Adrenal gland (tissue), 12 donors: ENCODE data around the gene GLIS2. TPM values are rescaled to one million over a fixed set of nuclear protein-coding genes. Genes with fewer than 3 reads are reported as not detected.

Experiments used
- DNase-seq, 7 donors: peaks; one replicate each; pipeline ENCODE4 v3.0.0-alpha.2; 2019 to 2020
- H3K27ac ChIP-seq, 5 donors: fragments of 200-600 bp; sonication (generic) in 4 of 5; 1 replicate in 3 of 5; 2 replicates in 2 of 5; pipeline versions ENCODE4 v1.5.1 to v1.8.0; 2016 to 2020; ENCODE audit warnings: mild to moderate bottlenecking in 1 of 5
- H3K27me3 ChIP-seq: fragments of 200-600 bp; 2 replicates; pipeline ENCODE4 v1.8.0; 2021
- H3K36me3 ChIP-seq, 2 donors: fragments of 200-600 bp; replicated peaks in 1 of 2; 1 replicate in 1 of 2; 2 replicates in 1 of 2; pipeline versions ENCODE4 v1.5.1 to v1.8.0; 2018 to 2022
- H3K4me1 ChIP-seq, 2 donors: fragments of 200-600 bp; replicated peaks in 1 of 2; 1 replicate in 1 of 2; 2 replicates in 1 of 2; pipeline versions ENCODE4 v1.5.1 to v1.8.0; 2018 to 2021
- H3K4me3 ChIP-seq, 4 donors: fragments of 200-600 bp; sonication (generic) in 3 of 4; one replicate each; pipeline ENCODE4 v1.5.1; 2016 to 2018
- H3K9me3 ChIP-seq, 3 donors: fragments of 200-600 bp; sonication (generic) in 1 of 3; replicated peaks in 1 of 3; 1 replicate in 2 of 3; 2 replicates in 1 of 3; pipeline versions ENCODE4 v1.5.1 to v1.8.0; 2016 to 2021
- CTCF ChIP-seq, 6 experiments: fragments of 450-650 bp in 4 of 6; fragments of 200-600 bp in 2 of 6; sonication (generic) in 1 of 6; IDR thresholded peaks; 1 replicate in 5 of 6; 2 replicates in 1 of 6; pipeline versions ENCODE4 v1.5.1 to v1.8.0; 2016 to 2021; ENCODE audit warnings: antibody characterized with exemption in 6 of 6, mild to moderate bottlenecking in 2 of 6, moderate library complexity in 1 of 6
- POLR2A ChIP-seq, 2 donors: fragments of 450-650 bp; IDR thresholded peaks; one replicate each; pipeline ENCODE4 v1.6.1; 2017; ENCODE audit warnings: antibody characterized with exemption in 2 of 2, mild to moderate bottlenecking in 2 of 2, moderate library complexity in 1 of 2
- WGBS, 4 donors: extraction: QIAGEN DNeasy Blood & Tissue Kit in 2 of 4; methylation state at CpG; one replicate each; pipeline versions ENCODE4 v1.1.5 to v1.1.7; 2013 to 2017; 5-methylcytosine and 5-hydroxymethylcytosine counted together
- intact Hi-C, 2 donors: fragments of 100-400 bp; cut with DNase I; formaldehyde crosslinking; loops; one replicate each; pipeline versions ENCODE4 v1.14.1 to v1.15.0; 2022 to 2023
- polyA plus RNA-seq, 3 donors: library from polyadenylated mRNA; stranded (reverse); fragments of 200-250 nt in 2 of 3; fragments of 350-450 nt in 1 of 3; fragmentation: Illumina TruSeq in 1 of 3; extraction: RNeasy Lipid Tissue Mini Kit (QIAGEN cat#74804) in 1 of 3; gene quantifications; one replicate each; pipeline ENCODE4 v1.2.3, GENCODE V29; 2013 to 2014
- total RNA-seq, 9 donors: library from RNA; depleted of rRNA in 4 of 9; stranded (reverse); fragments of >200 nt in 4 of 9; fragments of 120-200 nt in 1 of 9; fragmentation: NEBNext Ultra II Directional in 1 of 9; extraction: Animal tissue kit (Norgen Biotek cat#: 25700) in 1 of 9; gene quantifications; one replicate each; pipeline versions ENCODE4 v1.1.0 to v1.2.4, GENCODE V29; 2013 to 2023
- donor health status: healthy with polysubstance abuse.
- donor health status: Bipolar disorder and iron deficiency.
- donor health status: DM: yes; HTN: yes; CAD: no.
- donor health status: DM: no; HTN: no; CAD: no.
- donor health status: DM: no; HTN: no; CAD: no.
- donor health status: DM: yes; HTN: yes; CAD: no.

Gene GLIS2
- total and polyA plus RNA-seq, 12 donors, result 2.0 to 36.2 (median 17.0) TPM

GRCh38 chr16:4270595-4270994 lies 45.3 kb upstream of the GLIS2 start:
- H3K27me3 ChIP-seq, result no peaks in the 10 kb centered on the region
- 80 to 92% (median 85%) methylated on average over 3 to 7 of the region's 7 CpGs for WGBS, 4 donors

GRCh38 chr16:4271176-4272113 lies 44.4 kb upstream of the GLIS2 start:
- H3K27me3 ChIP-seq, result no peaks in the 10 kb centered on the region
- peak overlapping the region; percentile 62 to 96 (median 93) for H3K27ac ChIP-seq
- TF ChIP-seq CTCF (IDR thresholded peaks at IDR 0.05) (peak in 2 of 6 experiments; percentile 3 to 13), POLR2A (IDR thresholded peaks at IDR 0.05) (peak in 1 of 2 donors; percentile 64)
- peak; percentile 92 to 96 (median 94) for DNase-seq
- 0 to 1% (median 0%) methylated on average over 7 to 72 of the region's 72 CpGs for WGBS, 4 donors
- H3K4me1 ChIP-seq, result peaks cover 8 to 18% of the 10 kb centered on the region in 2 donors
- no peaks in the 10 kb centered on the region for H3K36me3 ChIP-seq
- no peaks in the 10 kb centered on the region for H3K9me3 ChIP-seq
- peak overlapping the region; percentile 3 to 96 (median 90) for H3K4me3 ChIP-seq
- intact Hi-C loops, result no loop called here

More at GRCh38 chr16:4270595-4270994, 45.3 kb upstream of the GLIS2 start:
- TF ChIP-seq POLR2A (IDR thresholded peaks at IDR 0.05), result no peak
- no peak for TF ChIP-seq CTCF (IDR thresholded peaks at IDR 0.05)
- no peaks in the 10 kb centered on the region for H3K9me3 ChIP-seq
- DNase-seq, result no peak
- H3K36me3 ChIP-seq, result no peaks in the 10 kb centered on the region
- intact Hi-C loops, result no loop called here
- peaks cover 8 to 21% of the 10 kb centered on the region in 2 donors for H3K4me1 ChIP-seq
- H3K27ac ChIP-seq, result peak overlapping the region in 1 of 5 donors; percentile 96
- H3K4me3 ChIP-seq, result peak overlapping the region in 1 of 4 donors; percentile 96

GRCh38 chr16:4272114-4272956 lies 43.5 kb upstream of the GLIS2 start:
- Histone ChIP-seq H3K4me1 (peaks cover 8 to 18% of the 10 kb centered on the region in 2 donors), H3K9me3 (no peaks in the 10 kb centered on the region), H3K36me3 (no peaks in the 10 kb centered on the region), H3K4me3 (peak overlapping the region; percentile 3 to 96 (median 90)), H3K27me3 (no peaks in the 10 kb centered on the region), H3K27ac (peak overlapping the region; percentile 53 to 96 (median 93))
- 0% methylated on average over 12 to 79 of the region's 79 CpGs for WGBS, 4 donors
- peak; percentile 58 to 75 (median 65) for DNase-seq
- intact Hi-C loops, result no loop called here
- TF ChIP-seq CTCF (IDR thresholded peaks at IDR 0.05) (no peak), POLR2A (IDR thresholded peaks at IDR 0.05) (no peak)

GRCh38 chr16:4273858-4274311 lies 42.0 kb upstream of the GLIS2 start:
- intact Hi-C loops, result no loop called here
- peak overlapping the region; percentile 53 to 96 (median 93) for H3K27ac ChIP-seq
- H3K4me3 ChIP-seq, result peak overlapping the region in 2 of 4 donors; percentile 93 to 96
- H3K4me1 ChIP-seq, result peaks cover 8 to 18% of the 10 kb centered on the region in 2 donors
- H3K9me3 ChIP-seq, result no peaks in the 10 kb centered on the region
- TF ChIP-seq CTCF (IDR thresholded peaks at IDR 0.05) (peak in 4 of 6 experiments; percentile 26 to 51 (median 44)), POLR2A (IDR thresholded peaks at IDR 0.05) (no peak)
- peak in 6 of 7 donors; percentile 37 to 75 (median 58) for DNase-seq
- H3K27me3 ChIP-seq, result no peaks in the 10 kb centered on the region
- H3K36me3 ChIP-seq, result no peaks in the 10 kb centered on the region
- WGBS, 4 donors, result 1 to 4% (median 4%) methylated on average over 18 to 25 of the region's 25 CpGs
